Endothelial cell of hepatic sinusoid (primary cell): ENCODE results near the gene BOLA3.
"Not testable (repeated sequence)": the region's sequence is repeated elsewhere in the genome, so short reads cannot be mapped to it uniquely, and the experiment has no call there.

Experiments used
- in situ Hi-C: cut with HindIII; loops from 2 replicates; pipeline ENCODE4 v1.10.0; 2017; ENCODE audit warnings: low sequenced_read_pairs

BOLA3 gene, protein sequence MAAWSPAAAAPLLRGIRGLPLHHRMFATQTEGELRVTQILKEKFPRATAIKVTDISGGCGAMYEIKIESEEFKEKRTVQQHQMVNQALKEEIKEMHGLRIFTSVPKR

DNA sequence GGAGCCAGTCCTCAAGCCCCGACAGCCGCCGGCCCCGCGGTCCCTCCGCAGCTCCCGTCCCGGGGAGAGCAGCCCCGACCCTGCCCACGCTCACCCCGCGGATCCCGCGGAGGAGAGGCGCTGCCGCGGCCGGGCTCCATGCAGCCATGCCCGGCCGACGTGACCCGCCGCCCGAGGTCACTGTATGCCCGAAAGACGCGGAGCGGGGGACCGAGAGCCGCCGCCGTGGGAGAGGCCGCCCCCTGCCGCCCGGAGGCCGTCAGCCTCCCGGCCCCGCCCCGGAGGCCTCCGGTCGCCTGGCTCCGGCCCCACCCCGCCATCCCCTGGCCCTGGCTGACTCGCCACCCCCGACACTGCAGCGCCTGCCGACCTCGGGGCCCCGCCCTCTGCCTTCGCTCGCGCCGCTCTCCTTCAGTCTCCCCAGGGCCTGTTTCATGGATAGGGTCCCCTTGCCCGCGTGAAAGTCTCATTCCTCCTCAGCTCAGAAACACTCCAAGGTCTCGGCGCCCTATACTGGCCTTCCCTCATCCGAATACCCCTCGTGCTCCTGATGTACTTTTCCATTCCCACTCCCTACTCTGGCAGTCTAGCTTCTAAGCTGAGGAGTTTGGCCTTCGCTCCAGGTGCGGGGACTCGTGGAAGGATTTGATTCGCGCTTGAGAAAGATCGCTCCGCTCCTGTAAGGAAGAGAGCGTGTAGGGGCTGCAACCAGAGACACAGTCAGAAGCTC, at the start of gene BOLA3:
Gene BOLA3 (minus strand): TSS at position 186 of the 730 bp plus-strand sequence. CDS start 38 bp downstream, at position 148.
- in situ Hi-C loops = no loop called here

DNA sequence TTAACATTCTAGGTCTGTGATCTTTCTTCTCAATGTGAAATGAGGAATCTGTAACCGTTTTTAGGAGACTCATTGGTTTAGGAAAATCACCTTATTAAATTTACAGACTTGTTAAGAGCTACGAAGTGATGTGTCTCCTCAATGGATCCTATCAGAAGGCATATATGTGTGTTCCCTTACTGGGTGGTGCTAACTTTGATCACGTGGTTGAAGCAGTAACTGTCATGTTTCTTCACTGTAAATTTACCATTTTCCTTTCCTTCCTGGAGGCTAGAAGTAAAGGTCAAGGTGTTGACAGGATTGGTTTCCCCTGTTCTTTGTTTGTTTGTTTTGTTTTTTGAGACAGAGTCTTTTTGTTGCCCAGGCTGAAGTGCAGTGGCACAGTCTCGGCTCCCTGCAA, 49.3 kb upstream of the BOLA3 start:
- in situ Hi-C loops = no loop called here

DNA sequence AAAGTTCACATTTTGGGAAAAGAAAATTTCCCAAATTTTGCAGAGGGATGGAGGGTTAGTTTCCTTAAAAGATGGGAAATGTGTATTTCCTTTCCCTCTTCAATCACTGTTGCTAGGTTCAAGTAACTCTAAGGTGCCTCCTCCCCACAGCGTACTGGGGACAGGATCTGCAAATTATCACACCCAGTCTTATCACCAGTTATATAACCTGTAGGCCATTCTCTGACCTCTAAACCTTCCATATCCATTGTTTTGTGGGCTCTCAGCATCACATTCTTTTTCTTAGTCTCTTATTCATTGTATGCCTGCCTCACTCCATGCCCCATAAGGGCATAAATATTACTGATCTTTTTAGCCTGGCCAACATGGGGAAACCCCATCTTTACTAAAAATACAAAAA, 47.1 kb upstream of the BOLA3 start:
- in situ Hi-C loops = no loop called here

DNA sequence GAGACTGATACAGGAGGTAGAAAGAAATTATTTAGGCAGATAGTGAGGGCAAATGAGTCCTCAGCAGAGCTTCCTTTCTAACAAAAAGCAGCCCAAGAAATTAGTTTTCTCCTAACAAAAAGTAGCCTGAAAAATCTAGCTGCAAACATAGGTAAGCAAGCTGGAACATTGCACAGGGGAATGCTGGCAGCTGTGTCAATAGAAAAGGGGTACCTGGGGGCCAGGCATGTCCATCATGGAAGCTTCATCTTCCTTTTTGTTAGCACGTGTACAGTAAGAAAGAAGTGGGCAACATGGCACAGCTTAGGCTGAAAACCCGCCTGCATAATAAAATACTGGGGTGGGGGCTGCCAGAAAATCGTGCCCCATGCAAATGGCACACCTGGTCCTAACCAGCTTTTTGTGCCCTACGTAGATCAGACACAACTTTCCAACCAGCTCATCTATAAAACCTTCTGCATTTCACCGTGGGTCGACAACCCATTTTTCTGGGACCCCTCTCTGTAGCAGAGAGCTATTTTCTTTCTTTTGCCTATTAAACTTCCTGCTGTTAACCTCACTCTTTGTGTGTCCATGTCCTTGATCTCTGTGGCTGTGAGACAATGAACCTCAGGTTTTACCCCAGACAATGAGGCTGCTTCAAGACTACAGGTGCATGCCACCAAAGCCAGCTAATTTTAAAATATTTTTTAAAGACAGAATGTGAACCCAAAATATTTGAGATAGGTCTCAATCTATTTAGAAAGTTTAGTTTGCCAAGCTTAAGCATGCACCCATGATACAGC, 44.1 kb upstream of the BOLA3 start:
- in situ Hi-C loops = no loop called here

DNA sequence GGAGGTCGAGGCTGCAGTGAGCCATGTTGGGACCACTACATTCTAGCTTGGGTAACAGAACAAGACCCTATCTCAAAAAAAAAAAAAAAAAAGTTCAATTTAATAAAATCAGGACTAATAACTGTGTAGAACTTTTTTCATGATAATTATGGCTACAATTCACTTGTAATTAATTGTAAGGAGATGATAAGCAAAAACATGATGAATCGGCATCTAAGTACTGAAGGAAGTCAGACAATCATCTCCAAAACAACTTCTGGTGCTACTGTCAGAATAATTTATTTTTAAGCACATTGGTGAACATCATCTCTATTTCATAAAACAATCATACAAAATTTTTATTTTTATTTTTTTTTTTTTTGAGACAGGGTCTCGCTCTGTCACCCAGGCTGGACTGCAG, 41.0 kb upstream of the BOLA3 start:
- in situ Hi-C loops = no loop called here

DNA sequence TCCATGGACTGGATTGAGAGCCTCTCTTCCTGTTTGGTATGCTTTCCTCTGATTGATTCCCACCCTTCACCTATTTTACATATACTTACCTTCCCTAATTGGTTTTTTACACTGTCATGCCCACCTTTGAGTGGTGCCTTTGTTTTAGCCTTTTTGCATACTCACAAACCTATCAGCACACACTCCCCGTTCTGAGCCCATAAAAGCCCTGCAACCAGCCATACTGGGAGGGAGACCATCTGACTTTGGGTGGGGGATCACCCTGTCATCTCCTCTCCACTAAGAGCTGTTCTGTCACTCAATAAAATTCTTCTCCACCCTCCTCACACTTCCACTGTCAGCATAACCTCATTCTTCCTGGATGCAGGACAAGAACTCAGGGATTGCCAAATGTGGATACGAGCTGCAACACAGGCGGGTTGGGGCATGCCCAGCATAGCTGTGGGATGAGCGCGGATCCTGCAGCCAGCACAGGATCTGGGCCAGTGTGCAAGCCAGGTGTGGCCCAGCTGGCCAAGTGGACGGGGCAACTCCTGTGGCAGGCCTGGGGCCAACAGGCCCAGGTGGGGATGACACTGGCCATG, 40.4 kb upstream of the BOLA3 start:
- in situ Hi-C loops = no loop called here

DNA sequence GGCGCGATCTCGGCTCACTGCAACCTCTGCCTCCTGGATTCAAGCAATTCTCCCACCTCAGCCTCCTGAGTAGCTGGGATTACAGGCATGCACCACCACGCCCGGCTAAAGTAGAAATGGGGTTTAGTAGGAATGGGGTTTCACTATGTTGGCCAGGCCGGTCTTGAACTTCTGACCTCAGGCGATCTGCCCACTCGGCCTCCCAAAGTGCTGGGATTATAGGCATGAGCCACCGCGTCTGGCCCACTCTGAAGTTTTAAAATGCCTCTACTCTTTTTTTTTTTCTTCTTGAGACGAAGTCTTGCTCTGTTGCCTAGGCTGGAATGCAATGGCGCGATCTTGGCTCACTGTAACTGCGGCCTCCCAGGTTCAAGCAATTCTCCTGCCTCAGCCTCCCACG, 39.0 kb upstream of the BOLA3 start:
- in situ Hi-C loops = not testable (repeated sequence)

DNA sequence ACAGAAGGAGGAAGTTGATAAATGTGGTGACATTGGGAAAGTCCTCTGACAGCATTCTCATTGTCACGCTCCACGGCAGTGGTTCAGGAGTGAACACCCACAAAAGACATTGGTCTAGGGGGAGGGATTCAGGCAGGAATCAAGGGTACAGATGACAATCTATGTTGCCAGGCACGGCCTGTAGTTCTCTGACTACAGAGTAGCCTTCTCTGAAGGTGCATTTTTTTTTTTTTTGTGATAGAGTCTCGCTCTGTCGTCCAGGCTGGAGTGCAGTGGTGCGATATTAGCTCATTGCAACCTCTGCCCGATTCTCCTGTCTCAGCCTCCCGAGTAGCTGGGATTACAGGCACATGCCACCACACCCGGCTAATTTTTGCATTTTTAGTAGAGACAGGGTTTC, 38.3 kb upstream of the BOLA3 start:
- in situ Hi-C loops = no loop called here

DNA sequence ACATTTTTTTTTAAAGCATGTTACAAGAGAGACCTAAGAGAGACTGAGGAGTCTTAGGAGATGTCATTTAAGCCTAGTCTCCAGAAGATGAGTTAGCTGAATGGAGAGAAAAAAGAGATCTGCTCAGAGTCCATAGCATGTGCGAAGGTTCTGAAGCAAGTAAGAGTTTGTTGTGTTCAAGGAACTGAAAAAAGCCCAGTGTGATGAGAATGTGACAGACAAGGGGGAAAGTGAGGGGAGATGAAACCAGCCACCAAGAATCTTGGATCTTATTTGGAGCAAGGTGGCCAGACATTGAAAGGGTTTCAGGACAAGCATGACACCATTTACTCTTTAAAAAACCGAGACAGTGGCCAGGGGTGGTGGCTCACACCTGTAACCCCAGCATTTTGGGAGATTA, 36.2 kb upstream of the BOLA3 start:
- in situ Hi-C loops = no loop called here

DNA sequence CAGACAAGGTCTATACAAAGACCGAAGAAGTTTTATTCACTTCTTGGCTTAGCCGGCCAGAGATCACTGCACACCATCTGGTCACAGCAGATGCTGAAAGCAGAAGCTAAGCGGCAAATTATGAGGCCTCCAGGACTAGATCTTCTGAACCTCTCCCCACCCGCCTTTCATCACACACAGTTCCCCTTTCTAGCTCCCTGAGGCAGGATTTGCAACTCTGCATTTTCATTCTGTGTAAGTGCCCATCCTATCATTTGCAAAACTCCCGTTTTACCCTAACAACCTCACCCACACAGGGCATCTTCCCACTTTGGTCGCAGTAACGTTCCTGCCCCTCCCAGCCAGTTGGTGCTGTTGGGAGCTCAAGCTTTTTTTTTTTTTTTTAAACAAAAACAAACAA, 34.0 kb upstream of the BOLA3 start:
- in situ Hi-C loops = no loop called here

DNA sequence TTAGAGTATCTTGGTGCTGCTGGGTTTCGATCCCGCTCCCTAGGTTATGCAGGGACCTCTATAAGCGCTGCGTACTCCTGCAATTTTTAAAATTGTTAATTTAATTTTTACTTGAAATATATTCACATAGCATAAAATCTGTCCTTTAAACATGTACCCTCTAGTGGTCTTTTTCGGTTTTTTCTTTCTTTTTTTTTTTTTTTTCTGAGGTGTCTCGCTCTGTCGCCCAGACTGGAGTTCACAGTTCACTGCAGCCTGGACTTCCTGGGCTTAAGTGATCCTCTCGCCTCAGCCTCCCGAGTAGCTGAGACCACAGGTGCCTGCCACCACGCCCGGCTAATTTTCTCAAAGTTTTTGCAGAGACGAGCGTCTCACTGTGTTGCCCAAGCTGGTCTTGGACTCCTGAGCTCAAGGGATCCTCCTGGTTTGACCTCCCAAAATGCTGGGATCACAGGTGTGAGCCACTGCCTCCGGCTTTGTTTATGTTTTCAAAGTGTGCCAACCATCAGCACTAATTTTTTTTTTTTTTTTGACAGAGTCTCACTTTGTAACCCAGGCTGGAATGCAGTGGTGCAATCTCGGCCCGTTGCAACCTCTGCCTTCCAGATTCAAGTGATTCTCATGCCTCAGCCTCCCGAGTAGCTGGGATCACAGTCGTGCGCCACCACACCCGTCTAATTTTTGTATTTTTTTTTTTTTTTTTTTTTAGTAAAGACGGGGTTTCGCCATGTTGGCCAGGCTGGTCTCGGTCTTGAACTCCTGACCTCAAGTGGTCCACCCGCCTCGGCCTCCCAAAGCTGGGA, 31.6 kb upstream of the BOLA3 start:
- in situ Hi-C loops = no loop called here

DNA sequence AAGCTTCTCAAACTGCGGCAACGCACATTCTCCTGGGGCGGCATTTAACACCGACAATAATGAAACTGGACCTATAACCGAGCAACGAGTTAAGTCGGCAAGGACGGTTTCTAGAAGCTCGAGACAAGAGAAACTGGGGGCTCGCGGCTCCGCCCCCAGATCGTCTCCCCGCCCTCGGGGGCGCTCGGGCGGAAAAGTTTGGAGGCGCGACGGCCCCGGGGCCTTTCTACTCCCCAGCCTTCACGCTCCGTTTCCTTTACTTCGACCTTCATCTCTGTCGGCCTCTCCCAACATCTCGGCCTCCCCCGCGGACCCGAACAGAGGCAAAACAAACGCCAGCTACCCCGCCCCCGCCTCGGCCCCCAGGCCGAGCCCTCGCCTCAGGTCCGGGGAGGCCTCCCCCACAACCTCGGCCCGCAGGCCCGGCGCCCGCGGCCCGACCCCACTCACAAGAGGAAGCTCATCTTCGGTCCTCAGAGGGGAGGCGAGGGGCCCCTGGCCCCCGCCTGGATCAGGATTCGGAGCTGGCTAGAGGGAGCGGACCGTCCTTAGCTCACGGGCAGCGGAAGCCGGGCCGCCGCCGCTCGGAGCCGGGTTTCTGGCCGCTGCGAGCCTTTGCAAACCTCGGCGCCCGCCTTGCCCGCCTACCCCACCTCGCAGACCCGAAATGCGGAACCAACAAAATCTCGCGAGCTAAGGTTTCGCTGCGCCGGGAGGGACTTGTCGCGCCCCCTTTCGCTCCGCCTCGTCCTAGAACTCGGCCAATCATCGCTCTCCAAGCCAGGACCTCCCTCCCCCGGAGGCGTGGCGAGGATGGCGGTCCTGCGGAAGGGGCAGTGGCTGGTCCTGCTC, 30.7 kb upstream of the BOLA3 start, which contains the start of gene MOB1A:
Gene MOB1A (minus strand): TSS at position 669 of the 852 bp plus-strand sequence. CDS start 205 bp downstream, at position 464.
- in situ Hi-C loops = no loop called here

DNA sequence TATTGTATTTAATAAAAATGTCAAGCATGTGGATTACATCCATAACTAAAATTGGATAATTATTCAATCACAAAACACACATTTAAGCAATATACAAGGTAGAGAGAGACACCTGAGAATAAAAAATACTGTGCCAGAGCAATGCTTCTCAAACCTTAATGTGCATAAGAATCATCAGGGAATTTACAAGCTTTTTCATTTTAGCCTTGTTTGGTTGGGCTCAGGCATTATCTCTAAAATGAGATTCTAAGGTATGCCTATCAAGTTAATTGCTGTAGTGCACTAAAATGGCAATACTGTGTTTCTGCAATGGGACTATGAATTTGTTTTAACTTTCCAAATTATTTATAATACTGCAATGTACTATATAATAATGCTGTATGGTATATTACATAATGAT, 30.0 kb upstream of the BOLA3 start:
- in situ Hi-C loops = no loop called here

DNA sequence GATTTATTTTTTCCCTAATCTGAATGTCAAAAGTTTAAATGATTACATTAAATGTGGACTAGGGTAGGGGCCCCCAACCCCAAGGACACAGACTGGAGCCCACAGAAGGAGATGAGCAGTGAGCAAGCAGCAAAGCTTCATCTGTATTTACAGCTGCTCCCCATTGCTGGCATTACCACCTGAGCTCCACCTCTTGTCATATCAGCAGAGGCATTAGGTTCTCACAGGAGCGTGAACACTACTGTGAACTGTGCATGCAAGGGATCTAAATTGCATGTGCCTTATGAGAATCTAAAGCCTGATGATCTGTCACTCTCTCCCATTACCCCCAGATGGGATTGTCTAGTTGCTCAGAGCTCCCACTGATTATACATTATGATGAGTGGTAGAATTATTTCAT, 27.2 kb upstream of the BOLA3 start:
- in situ Hi-C loops = no loop called here

DNA sequence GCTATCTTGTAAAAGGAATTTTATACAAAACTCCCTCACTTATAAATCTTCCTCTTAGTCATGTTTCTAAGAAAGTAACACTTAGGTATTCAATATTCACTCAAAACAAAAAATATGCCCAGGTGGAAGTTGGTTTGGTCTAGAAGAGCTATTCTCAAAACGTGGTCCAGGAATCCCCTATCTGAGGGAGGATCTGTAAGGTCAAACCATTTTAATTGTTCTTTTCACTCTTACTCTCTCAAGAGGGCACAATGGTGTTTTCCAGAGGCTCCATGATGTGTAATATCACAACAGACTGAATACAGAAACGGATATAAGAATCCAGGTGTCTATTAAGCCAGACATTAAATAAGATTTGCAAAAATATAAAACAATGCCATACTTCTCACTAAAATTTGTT, 21.0 kb upstream of the BOLA3 start:
- in situ Hi-C loops = no loop called here

DNA sequence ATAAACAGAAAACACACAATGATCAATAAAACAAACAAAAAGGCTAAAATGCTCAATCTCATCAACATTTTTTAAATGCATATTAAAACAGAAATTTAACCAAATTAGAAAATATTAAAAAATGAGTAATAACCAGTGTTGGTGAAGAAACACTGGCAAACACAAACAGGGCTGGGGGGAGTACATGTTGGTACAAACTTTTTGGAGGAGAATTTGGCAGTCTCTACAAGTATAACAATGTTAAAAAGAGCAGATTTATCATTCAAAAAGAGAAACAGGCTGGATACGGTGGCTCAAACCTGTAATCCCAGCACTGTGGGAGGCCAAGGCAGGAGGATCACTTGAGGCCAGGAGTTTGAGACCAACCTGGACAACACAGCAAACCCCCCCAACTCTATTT, 17.0 kb upstream of the BOLA3 start:
- in situ Hi-C loops = no loop called here

DNA sequence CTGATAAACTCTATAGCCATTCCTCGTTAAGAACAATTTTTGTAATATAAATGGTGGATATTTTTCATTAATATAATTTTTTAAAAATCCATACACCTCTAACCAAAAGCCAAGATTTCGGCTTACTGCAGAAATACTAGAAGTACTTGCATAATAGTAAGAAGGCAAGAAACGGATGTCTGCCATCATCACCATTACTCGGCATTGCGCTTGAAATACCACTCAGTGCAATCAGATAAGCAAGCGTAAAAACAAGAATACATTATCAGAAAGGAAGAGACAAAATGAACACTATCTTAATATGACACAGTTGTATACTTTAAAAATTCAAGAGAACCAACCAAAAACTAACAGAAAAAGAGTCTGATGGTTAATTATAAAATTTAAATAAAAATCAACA, 15.2 kb upstream of the BOLA3 start:
- in situ Hi-C loops = no loop called here

DNA sequence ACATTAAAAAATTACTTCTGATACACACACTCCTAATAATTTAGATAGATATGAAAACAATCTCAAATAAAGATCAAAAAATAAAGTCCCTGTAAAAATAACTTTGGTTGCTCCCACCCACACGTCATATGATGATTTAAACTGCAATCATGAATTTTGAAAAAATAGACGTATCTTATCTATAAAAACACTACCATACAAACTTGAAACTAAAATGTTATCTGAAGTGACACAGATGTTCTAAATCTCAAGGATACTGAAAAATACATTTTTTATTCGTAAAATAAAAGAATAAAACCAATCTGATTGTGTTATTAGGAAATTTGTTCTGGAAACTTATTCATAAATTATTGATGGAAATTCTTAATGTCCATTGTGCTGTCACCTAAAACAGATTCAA, 8.1 kb upstream of the BOLA3 start:
- in situ Hi-C loops = no loop called here

DNA sequence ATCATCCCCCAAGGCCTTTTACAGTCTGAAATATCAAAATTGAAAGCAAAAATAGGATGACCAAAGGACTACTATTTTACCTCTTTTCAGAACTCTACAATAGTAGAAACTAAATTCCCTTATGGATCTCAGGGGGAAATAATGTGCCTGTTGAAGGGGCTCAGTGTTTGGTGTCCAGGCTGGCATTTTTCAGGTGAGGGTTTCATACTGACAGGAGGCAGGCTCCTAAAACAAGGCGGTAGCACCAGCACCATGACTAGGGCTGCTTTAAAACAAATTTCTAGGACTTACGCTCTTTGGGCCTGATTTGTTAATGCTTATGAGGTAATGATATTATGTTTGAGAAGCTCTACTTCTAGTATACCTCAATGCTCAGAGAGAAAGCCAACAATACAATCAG, 5.2 kb upstream of the BOLA3 start:
- in situ Hi-C loops = no loop called here
